Caki2 (cell line): ENCODE data around the gene SMC4. TPM values are rescaled to one million over a fixed set of nuclear protein-coding genes. Genes with fewer than 3 reads are reported as not detected.
"Not testable (repeated sequence)": the region's sequence is repeated elsewhere in the genome, so short reads cannot be mapped to it uniquely, and the experiment has no call there.

Experiments used
- DNase-seq: peaks from one replicate; pipeline ENCODE4 v3.0.0-alpha.2; 2015; ENCODE audit warnings: low read depth
- in situ Hi-C: cut with HindIII; loops from 2 replicates; pipeline ENCODE4 v1.10.0; 2016; ENCODE audit warnings: low sequenced_read_pairs, low pct_unique_long_range_greater_than_20kb, mixed read lengths
- total RNA-seq: library from RNA; depleted of rRNA; stranded (reverse); fragments of >200 nt; shearing (Covaris generic); gene quantifications from 2 replicates; pipeline ENCODE4 v1.2.3, GENCODE V29; 2014; ENCODE audit warnings: low replicate concordance

The SMC4 gene
- total RNA-seq, 1 experiment from 2014 or later: 60.1 TPM

DNA sequence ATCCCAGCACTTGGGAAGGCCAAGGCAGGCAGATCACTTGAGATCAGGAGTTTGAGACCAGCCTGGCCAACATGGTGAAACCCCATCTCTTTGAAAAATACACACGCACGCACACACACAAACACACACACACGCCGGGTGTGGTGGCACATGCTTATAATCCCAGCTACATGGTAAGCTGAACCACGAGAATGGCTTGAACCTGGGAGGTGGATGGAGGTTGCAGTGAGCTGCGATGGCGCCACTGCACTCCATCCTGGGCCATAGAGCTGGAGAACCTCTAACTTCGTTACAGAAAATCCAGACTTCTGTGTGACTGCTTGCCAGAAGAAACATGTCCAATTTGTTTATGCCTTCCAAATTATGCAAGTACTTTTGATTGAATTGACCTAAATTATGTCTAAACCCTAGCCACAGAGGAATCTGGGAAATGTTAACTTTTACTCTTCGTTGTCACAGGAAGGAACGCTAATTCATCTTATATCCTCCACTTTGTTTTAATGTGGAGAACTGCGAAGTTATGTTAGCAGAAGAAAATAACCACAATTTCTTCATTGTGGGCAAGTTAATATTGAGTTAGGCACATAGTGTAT lies 28.5 kb downstream of the SMC4 start:
- DNase-seq: no peak
- in situ Hi-C loops: no loop called here

DNA sequence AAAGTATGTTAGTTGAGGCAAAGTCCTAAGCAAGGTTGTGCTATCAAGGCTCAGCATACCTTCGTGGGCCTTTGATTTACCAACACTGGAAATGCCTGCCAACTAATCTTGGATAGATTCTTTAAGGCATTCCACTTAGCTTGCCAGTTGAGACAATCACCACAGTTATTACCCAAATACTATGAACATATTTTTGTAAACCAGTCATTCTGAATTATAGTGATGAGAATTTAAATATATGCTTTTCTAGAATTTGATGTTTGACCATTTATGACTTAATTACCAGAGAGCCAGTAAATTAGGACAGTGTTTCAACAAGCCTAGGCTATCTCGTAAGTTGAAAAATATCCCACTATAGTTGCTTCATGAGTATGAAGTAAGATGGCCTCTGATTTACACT lies 34.6 kb downstream of the SMC4 start:
- in situ Hi-C loops: no loop called here
- no peak for DNase-seq

DNA sequence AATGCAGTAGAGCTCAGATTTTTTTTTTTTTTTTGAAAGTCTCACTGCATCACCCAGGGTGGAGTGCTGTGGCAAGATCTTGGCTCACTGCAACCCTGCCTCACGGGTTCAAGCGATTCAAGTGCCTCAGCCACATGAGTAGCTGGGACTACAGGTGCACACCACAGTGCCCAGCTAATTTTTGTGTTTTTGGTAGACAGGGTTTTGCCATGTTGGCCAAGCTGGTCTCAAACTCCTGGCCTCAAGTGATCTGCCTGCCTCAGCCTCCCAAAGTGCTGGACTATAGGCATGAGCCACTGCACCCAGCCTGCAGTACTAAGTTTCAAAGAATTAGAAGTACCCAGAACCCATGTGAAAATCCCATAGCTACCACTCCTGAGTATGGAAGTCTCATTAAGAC lies 35.6 kb downstream of the SMC4 start:
- in situ Hi-C loops: no loop called here
- DNase-seq: no peak

DNA sequence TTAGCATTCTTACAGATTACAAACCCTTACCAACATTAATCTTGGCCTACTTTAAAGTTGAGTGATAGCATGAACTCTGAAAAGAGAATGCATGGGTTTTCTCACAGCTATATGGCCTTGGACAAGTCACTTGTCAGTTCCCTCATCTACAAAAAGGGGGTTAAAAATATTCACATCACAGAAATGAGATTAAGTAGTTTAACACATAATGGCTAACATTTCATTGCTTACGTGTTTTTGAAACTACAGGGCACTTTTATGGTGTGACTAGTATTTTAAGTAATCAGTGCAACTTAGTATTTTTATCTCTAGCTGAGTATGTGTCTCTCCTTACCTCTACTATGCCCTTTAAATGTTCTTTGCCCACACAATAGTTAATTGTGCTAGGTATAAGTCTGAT lies 36.3 kb downstream of the SMC4 start:
- in situ Hi-C loops: no loop called here
- DNase-seq: no peak

DNA sequence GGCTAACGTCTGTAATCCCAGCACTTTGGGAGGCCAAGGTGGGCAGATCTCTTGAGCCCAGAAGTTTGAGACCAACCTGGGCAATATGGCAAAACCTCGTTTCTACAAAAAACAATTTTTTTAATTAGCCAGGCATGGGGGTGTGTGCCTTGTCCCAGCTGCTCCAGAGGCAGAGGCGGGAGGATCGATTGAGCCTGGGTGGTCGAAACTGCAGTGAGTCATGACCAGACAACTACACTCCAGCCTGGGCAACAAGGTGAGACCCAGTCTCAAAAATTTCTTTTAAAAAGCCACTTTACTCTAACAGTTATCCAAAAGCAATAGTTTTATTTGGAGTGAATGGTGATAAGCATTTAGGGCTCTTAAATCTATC lies 37.6 kb downstream of the SMC4 start:
- DNase-seq: no peak
- in situ Hi-C loops: no loop called here

DNA sequence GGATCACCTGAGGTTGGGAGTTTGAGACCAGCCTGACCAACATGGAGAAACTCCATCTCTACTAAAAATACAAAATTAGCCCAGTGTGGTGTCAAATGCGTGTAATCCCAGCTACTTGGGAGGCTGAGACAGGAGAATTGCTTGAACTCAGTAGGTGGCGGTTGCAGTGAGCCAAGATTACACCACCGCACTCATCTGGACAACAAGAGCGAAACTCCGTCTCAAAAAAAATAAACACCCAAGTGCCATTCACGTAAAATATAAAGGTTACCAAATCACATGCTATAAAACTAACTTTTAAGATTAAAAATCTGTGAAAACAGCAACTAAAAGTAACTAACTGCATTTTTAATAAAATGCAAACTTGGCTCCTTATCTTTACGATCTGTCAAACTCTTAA lies 41.2 kb downstream of the SMC4 start:
- no peak for DNase-seq
- in situ Hi-C loops: no loop called here

DNA sequence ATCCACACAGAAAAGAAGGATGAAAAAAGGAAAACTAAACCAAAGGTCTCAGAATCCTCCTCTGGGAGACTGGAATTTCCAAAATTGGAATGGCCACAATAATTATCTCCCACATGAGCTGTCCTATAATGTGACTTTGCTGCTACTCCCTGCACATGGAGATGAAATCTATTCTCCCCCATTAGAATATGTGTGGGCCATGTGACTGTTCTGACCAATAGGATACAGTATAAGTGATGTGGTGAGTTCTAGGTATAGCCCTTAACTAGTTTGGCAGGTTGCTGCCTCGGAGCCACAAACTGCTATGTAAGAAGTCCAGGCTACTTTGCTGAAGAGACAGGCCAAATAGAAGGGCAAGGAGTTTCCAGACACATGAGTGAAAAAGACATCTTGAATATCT lies 45.0 kb downstream of the SMC4 start:
- in situ Hi-C loops: no loop called here
- no peak for DNase-seq

DNA sequence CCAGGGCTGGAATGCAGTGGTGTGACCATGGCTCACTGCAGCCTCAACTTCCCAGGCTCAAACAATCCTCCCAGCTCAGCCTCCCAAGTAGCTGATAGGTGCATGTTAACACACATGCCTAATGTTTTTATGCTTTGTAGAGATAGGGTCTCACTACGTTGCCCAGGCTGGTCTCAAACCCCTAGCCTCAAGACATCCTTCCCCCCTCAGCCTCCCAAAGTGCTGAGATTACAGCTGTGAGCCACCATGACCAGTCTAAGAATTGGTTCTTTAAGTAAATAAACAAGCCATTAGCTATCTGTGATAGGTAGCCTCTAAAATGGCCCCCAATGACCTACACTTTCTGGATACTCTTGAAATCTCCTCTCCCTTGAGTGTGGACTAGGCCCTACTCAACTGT lies 46.4 kb downstream of the SMC4 start:
- DNase-seq: no peak
- in situ Hi-C loops: no loop called here

DNA sequence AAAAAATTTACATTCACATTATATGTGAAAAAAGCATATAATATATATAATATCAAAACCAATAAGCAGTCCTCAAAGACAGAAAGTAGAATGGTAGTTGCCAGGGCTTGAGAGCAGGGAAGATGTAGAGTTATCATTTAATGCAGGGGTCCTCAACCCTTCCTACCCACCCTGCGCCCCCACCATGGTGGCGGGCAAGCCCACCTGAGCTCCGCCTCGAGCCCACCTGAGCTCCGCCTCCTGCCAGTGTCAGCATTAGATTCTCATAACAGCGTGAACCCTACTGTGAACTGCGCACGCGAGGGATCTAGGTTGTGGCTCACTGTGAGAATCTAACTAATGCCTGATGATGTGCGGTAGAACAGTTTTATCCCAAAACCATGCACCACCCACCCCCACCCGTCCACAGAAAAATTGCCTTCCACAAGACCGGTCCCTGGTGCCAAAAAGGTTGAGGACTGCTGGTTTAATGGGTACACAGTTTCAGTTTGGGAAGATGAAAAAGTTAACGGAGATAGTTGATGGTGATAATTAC lies 47.1 kb downstream of the SMC4 start:
- in situ Hi-C loops: no loop called here
- no peak for DNase-seq

DNA sequence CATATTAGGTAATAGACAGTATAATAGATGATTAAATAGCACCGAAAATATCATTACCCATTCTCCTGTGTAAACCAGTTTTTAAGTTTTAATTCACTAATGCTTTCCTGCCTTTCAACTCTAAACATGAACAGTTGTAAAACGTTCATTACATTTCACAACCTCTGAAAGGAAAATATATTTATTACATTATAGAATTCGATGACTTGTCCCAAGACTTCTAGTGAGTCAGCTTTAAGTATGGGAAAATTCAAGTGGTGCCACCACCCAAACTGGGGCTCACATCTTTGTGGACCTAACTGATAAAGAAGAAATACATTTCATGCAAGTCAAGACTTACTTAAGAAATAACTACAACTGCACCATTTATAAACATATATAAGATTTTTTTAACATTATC lies 48.1 kb downstream of the SMC4 start:
- in situ Hi-C loops: no loop called here
- no peak for DNase-seq

DNA sequence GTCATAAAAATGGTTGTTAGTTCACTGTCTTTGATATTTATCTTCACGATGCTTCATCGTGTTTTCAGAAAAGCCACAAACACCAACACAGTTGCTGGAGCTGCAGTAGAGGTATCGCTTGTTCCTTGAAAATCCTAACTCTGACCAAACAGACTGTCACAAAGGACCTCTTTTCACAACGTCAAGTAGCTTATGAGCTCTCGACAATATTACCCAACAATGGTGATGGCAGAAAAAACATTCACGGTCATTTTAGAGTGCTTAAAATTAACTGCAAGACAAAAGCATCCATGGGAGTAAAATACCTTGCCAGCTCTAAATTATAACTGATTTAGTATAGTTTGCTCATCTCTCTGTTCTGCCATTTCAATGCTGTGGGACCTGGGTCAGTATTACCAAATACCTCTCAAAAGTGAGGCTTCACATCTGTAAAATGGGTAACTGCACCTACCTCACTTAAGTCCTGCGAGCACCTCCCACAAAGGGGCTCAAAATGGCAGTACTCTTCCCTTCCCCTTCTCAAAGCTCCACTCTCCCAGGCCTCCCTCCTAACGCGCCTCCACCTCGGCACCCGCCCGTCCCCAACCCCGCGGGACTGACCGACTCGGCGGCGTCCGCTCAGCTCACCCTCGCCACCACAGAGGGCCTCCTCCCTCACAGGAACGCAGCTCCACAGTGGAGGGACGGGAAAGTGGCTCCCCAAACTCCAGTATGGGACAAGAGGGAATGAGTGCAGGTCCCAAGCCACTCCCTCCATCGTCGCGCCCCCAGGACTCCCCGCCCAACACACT lies 49.6 kb downstream of the SMC4 start:
- DNase-seq: no peak
- in situ Hi-C loops: no loop called here

DNA sequence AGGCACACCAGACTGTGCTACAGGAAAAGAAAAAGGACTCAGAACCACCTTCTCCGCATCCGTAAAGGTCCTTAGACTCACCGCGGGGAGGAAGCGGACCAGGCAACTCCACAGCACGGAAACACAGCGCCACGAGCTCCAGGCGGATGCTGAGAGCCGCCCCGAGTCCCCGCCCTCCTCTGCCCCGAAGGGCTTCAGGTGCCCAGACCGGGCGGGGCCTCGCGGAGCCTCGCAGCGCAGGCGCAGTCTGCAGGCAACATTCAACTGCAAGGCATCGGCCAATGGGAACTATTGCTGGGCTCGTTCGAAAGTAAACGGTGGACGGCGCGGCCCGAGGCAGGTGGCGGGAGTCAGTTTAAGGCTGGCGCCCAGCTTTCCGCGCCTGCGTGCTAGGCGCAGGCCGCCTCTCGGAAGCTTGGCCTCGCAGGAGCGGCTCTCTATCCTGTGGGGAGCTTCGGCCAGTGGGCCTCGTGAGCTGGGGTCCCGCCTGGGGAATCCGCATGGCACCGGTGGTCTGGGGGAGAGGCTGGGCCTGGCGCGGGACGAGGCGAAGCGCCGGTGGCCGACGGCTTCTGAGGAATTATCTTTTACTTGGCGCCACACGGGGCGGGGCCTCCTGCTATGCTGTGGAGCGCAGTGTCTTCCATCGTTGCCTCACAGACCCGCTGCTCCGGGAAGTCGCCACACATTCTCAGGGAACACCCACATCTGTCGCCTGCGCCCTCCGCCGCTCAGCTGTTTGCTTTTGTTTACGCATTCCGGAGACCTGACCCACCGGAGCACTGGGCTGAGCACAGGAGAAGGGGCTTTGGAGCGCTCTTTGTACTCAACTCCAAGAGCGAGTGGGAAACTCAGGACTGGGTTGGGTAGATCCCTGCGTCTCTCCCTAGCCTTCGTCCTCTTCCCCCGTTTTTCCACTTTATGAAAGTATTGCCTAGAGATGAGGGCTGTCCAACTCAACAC lies 50.5 kb downstream of the SMC4 start, which contains the start of gene TRIM59:
Gene TRIM59, minus strand, starts transcription at position 151 of the 963 bp plus-strand sequence. CDS start 10,603 bp downstream, outside the sequence.
- in situ Hi-C loops: no loop called here
- DNase-seq: peak; percentile 98

DNA sequence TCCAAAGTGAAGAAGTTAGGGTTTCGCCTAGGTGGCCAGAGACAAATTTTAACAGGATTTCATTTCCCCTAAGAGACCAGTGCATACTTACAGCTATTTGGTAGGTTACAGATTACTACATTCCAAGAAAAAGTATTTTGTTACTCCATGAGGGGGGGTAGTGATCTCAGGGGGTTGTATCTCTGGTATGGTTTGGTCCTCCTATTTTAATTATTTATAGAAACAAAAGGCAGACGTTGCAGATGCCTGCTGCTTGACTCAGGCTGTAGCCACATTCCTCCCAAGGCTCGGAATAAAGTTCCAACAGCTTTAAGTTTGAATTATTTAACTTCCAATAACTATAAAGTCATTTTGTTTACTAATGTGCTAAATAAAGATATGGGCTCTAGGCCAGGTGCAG lies 51.4 kb downstream of the SMC4 start:
- in situ Hi-C loops: no loop called here

DNA sequence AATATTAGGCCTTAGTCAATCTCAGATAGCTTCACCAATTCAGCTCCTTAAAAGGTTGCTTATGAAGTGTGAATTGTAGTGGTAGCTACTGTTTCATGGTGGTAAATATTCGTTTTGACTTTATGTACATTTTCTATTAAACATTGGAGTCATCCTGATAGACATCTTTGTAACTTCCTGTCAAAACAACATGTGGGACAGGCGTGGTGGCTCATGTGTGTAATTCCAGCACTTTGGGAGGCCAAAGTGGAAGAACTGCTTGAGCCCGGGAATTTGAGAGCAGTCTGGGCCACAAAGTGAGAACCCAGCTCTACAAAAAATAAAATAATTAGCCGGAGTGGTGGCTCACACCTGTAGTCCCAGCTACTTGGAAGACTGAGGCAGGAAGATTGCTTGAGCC lies 52.2 kb downstream of the SMC4 start:
- in situ Hi-C loops: no loop called here
- DNase-seq: no peak

More for the DNA sequence above, 51.4 kb downstream of the SMC4 start:
- peak; percentile 74 for DNase-seq

DNA sequence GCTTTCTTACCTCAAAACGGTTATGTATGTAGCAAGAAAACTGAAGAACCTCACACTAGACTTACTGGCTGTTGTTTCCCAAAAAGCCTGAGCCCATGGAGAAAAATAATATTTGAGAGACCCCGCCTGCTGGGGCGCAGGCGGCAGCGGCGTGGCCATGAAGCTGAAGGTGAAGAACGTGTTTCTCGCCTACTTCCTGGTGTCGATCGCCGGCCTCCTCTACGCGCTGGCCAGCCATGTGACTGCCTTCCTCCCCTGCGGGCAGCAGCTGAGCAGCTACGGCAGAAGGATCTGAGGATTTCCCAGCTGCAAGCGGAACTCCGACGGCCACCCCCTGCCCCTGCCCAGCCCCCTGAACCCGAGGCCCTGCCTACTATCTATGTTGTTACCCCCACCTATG lies 52.8 kb downstream of the SMC4 start:
- DNase-seq, in situ Hi-C loops: not testable (repeated sequence)

DNA sequence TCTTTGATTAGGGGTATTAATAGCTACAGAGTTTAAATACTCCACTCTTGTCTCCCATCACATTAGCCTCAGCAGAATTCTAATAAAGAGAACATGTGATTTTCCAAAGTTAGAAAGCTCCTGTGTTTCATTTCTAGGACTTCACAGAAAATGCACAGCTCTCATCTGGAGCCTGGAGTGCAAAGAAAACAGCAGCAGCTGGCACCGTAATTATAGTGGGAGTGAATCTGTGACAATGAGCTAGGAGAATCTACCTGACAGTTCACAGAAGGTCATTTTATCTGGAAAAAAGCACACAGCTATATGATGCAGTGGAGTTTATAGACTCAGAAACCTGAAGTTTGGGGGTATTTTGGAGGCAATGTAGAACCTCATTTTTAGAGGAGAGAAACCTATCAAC lies 55.5 kb downstream of the SMC4 start:
- DNase-seq: no peak
- in situ Hi-C loops: no loop called here

DNA sequence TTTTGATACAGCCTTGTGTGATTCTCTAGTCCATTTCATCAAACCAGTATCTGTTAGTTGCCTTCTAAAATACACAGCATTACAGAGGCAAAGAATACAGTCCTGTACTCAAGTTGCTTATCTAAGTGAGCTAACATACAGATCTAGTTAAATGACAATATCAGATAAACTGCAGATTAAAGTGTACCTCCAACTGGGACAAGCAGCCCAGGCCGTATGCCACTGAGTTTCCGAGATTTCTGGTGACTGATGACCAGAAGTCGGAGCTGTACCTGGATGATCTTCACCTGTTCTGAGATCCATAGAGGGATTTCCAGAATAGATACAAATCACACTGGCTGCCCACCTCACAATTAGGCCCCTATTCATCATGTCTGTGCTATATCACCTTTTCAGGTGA lies 56.4 kb downstream of the SMC4 start:
- in situ Hi-C loops: no loop called here
- no peak for DNase-seq

DNA sequence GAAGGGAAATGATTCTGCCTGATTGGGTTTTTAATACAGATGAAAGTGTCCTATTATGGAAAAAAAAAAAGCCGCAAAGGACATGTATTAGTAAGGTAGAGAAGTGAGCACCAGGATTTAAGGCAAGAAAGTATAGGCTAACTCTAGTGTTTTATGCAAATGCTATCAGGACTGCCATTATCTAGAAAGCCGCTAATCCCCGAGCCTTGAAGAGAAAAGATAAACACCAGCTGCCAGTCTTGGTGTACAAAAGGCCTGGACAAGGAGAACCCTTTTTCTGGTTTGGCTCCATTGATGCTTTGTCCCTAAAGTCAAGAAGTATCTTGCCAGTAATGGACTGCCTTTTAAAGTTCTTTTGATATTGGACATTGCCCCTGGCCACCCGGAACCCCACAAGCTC lies 58.7 kb downstream of the SMC4 start:
- no peak for DNase-seq
- in situ Hi-C loops: no loop called here
